HG03432 (cell line): ENCODE results near the gene CEACAM1.
"Not testable (repeated sequence)": the region's sequence is repeated elsewhere in the genome, so short reads cannot be mapped to it uniquely, and the experiment has no call there.

Experiments
- ATAC-seq: cut with Tn5 transposase; IDR thresholded peaks from one replicate; pipeline ENCODE4 v1.9.1; 2021; ENCODE audit warnings: mild to moderate bottlenecking, moderate library complexity; ENCODE audit not compliant: unreplicated experiment

The CEACAM1 gene

GRCh38 chr19:42528354-42529247, at the start of gene CEACAM1:
TSS of gene CEACAM1 (minus strand) at chr19:42528481. CDS start at chr19:42528374, 107 bp downstream.
- peak; percentile 64 for ATAC-seq

- no peak for ATAC-seq
Measured at GRCh38 chr19:42577016-42577415, 48.7 kb upstream of the CEACAM1 start.

DNA sequence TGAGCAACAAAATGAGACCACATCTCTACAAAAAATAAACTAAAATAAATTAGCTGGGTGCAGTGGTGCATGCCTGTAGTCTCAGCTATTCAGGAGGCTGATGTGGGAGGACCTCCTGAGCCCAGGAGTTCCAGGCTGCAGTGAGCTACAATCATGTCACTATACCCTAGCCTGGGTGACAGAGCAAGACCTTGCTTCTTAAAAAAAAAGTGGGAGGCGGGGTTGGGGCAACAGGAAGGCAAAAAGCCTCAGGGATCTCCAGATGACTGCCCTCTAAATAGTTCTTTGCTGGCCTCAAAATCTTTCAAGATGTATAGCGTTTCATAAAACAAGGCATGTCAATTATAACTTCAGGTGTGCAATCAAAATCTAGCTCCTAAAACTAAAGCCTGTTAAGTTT, 48.0 kb upstream of the CEACAM1 start:
- ATAC-seq, result no peak

- no peak for ATAC-seq
Measured at GRCh38 chr19:42573642-42574041, 45.4 kb upstream of the CEACAM1 start.

GRCh38 chr19:42571116-42571515, 42.8 kb upstream of the CEACAM1 start:
- ATAC-seq, result no peak

GRCh38 chr19:42569193-42569592, 40.9 kb upstream of the CEACAM1 start:
- no peak for ATAC-seq

DNA sequence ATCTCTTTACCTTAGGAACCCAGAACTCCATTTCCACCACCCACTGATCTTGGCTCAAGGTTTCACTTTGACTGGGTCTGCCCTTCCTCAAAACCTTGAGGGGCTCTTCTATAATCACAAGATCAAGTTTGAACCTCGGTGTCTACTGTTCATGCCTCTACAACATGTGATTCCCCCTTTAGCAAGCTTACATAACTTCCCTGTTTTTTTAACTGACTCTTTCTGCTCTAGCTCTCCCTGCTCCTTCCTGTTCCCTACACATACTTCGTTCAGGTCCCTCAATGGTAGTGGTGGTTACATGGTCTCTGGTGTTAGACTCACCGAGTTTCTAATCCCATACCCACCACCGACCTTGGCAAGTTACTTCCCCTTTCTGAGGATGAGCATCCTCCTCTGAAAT, 39.7 kb upstream of the CEACAM1 start:
- ATAC-seq, result no peak

GRCh38 chr19:42567567-42567966, 39.3 kb upstream of the CEACAM1 start:
- no peak for ATAC-seq

GRCh38 chr19:42563352-42564210, 35.3 kb upstream of the CEACAM1 start:
- ATAC-seq, result no peak

DNA sequence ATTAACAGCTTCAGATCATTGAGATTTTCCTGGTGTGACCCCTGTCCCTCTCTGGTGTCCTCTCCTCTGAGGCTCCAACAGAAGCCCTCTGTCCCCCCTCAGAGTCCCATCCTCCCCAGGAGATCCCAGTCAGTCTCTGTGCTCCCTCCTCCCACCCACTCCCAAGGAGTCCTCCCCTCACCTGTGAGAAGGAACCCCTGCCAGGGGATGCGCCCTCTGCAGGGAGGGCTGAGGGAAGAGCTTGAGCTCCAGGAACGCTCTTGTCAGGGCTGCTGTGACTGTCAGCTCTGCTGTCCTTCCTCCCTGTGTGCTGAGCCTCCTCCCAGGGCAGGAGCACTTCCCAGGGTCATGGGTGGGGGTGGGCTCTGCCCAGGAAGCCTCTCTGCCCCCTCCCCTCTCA, 33.2 kb upstream of the CEACAM1 start:
- no peak for ATAC-seq

- no peak for ATAC-seq
Measured at GRCh38 chr19:42560731-42561130, 32.5 kb upstream of the CEACAM1 start.

- no peak for ATAC-seq
Measured at GRCh38 chr19:42558450-42559150, 30.3 kb upstream of the CEACAM1 start.

- not testable (repeated sequence) for ATAC-seq
Measured at GRCh38 chr19:42557386-42557871, 29.1 kb upstream of the CEACAM1 start.

- no peak for ATAC-seq
Measured at GRCh38 chr19:42555801-42556200, 27.5 kb upstream of the CEACAM1 start.

- ATAC-seq, result no peak
Measured at GRCh38 chr19:42555317-42555716, 27.0 kb upstream of the CEACAM1 start.

- ATAC-seq, result no peak
Measured at GRCh38 chr19:42554046-42554575, 25.8 kb upstream of the CEACAM1 start.

- no peak for ATAC-seq
Measured at GRCh38 chr19:42553292-42554045, 25.2 kb upstream of the CEACAM1 start.

DNA sequence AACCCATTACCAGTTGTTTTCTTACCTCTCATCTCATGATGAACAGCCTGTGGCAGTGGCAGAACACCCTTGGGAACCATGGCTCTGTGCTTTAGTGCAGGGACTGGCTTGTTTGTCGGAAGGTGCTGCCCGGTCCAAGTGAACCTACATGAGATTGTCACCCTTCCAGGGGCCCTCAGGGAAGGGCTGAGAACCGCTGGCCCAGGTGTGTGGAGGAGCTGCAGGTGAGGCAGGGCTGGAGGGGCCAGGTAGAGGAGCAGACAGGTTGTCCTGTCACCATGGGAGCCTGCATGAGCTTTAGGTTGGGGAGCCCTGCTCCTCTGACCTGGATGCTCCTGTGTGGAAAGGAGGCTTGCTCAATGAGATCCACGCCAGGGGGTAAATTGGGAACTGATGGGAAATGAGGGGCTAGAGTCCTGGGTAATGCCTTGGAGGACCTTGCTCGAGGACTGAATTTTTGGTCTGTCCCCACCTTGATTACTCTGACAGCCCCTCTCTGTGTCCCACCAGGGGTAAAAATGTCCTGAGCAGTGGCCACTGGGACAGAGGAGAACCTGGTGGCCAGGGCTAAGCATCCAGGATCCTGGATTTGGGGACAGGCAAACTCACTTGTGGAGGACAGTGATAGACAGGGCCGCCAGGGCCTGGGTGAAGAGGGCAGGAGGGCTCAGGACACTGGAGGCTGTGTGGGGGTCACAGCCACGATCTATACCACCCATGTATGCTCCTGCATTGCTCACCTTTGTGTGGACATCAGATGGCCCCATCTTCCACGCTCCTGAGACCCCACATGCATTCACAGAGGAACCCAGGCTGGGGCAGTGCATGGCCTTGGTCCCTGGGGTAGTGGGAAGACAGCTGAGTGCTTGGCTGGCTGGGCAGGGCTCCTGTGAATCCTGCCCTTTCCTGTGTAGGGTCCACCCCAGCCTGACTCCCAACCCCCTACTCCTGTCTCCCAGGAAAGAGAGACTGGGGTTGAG, 24.1 kb upstream of the CEACAM1 start:
- ATAC-seq, result no peak

DNA sequence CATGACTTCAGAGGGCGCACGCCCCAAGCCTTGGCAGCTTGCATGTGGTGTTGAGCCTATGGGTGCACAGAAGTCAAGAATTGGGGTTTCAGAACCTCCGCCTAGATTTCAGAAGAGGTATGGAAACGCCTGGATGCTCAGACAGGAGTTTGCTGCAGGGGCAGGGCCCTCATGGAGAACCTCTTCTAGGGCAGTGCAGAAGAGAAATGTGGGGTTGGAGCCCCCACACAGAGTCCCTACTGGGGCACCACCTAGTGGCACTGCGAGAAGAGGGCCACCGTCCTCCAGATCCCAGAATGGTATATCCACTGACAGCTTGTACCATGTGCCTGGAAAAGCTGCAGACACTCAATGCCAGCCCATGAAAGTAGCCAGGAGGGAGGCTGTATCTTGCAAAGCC, 22.2 kb upstream of the CEACAM1 start:
- ATAC-seq, result not testable (repeated sequence)
